HG03139 (cell line): ENCODE results near the gene EXOC2.
"Not testable (repeated sequence)": the region's sequence is repeated elsewhere in the genome, so short reads cannot be mapped to it uniquely, and the experiment has no call there.

Source experiments
- ATAC-seq: cut with Tn5 transposase; IDR thresholded peaks from one replicate; pipeline ENCODE4 v1.9.1; 2021; ENCODE audit not compliant: unreplicated experiment

The EXOC2 gene

GRCh38 chr6:680666-681340 lies 12.1 kb downstream of the EXOC2 start:
- ATAC-seq: no peak

GRCh38 chr6:680251-680650 lies 12.7 kb downstream of the EXOC2 start:
- ATAC-seq: no peak

GRCh38 chr6:679282-679681 lies 13.7 kb downstream of the EXOC2 start:
- ATAC-seq: no peak

GRCh38 chr6:678520-678919 lies 14.4 kb downstream of the EXOC2 start:
- ATAC-seq: no peak

GRCh38 chr6:677919-678318 lies 15.0 kb downstream of the EXOC2 start:
- no peak for ATAC-seq

- no peak for ATAC-seq
Measured at GRCh38 chr6:674956-675355, 18.0 kb downstream of the EXOC2 start.

- ATAC-seq: no peak
Measured at GRCh38 chr6:674406-674805, 18.5 kb downstream of the EXOC2 start.

GRCh38 chr6:667253-667927 lies 25.5 kb downstream of the EXOC2 start:
- no peak for ATAC-seq

GRCh38 chr6:665403-666267 lies 27.3 kb downstream of the EXOC2 start:
- ATAC-seq: no peak

- ATAC-seq: not testable (repeated sequence)
Measured at GRCh38 chr6:663788-664187, 29.2 kb downstream of the EXOC2 start.

- no peak for ATAC-seq
Measured at GRCh38 chr6:659716-660581, 33.0 kb downstream of the EXOC2 start.

GRCh38 chr6:658244-658643 lies 34.7 kb downstream of the EXOC2 start:
- ATAC-seq: no peak

- no peak for ATAC-seq
Measured at GRCh38 chr6:657743-658142, 35.2 kb downstream of the EXOC2 start.

GRCh38 chr6:656460-657252 lies 36.3 kb downstream of the EXOC2 start, which contains the start of gene HUS1B:
Gene HUS1B (minus strand): TSS chr6:657100. CDS start chr6:656944, 156 bp downstream.
- ATAC-seq: no peak

- ATAC-seq: no peak
Measured at GRCh38 chr6:654136-654535, 38.8 kb downstream of the EXOC2 start.

GRCh38 chr6:652865-653264 lies 40.1 kb downstream of the EXOC2 start:
- ATAC-seq: no peak

- no peak for ATAC-seq
Measured at GRCh38 chr6:650098-650497, 42.8 kb downstream of the EXOC2 start.

GRCh38 chr6:642805-643204 lies 50.1 kb downstream of the EXOC2 start:
- no peak for ATAC-seq

- no peak for ATAC-seq
Measured at GRCh38 chr6:641225-641985, 51.5 kb downstream of the EXOC2 start.
